BLaER1 treated with 17β-estradiol and CSF1 and Interleukin-3, amounts not matched to agents 10 nM and 100 nM (cell line): Measurements from ENCODE around the gene CSF3.
"Not testable (repeated sequence)": the region's sequence is repeated elsewhere in the genome, so short reads cannot be mapped to it uniquely, and the experiment has no call there.

Experiments
- H3K27ac ChIP-seq, 11 experiments: shearing (Covaris generic); formaldehyde crosslinking; 2 replicates each; pipeline ENCODE4 v1.8.1; 2022
- H3K27me3 ChIP-seq, 11 experiments: shearing (Covaris generic); formaldehyde crosslinking; 2 replicates each; pipeline ENCODE4 v1.8.1; 2022
- H3K36me3 ChIP-seq, 11 experiments: shearing (Covaris generic); formaldehyde crosslinking; 2 replicates each; pipeline ENCODE4 v1.8.1; 2022
- H3K4me1 ChIP-seq, 10 experiments: shearing (Covaris generic); formaldehyde crosslinking; 2 replicates each; pipeline ENCODE4 v1.8.1; 2022
- H3K4me2 ChIP-seq, 11 experiments: shearing (Covaris generic); formaldehyde crosslinking; 2 replicates each; pipeline ENCODE4 v1.8.1; 2022
- H3K4me3 ChIP-seq, 10 experiments: shearing (Covaris generic); formaldehyde crosslinking; 2 replicates each; pipeline ENCODE4 v1.8.1; 2022
- H3K9ac ChIP-seq, 11 experiments: shearing (Covaris generic); formaldehyde crosslinking; 2 replicates each; pipeline ENCODE4 v1.8.1; 2022
- H3K9me3 ChIP-seq, 11 experiments: shearing (Covaris generic); formaldehyde crosslinking; replicated peaks in 1 of 11; 2 replicates each; pipeline ENCODE4 v1.8.1; 2022
- H4K20me1 ChIP-seq, 11 experiments: shearing (Covaris generic); formaldehyde crosslinking; 2 replicates each; pipeline ENCODE4 v1.8.1; 2022
- Cebpa-rat ChIP-seq, 11 experiments: shearing (Covaris generic); IDR thresholded peaks; 2 replicates each; pipeline ENCODE4 v1.8.1; 2022

CSF3 gene

DNA sequence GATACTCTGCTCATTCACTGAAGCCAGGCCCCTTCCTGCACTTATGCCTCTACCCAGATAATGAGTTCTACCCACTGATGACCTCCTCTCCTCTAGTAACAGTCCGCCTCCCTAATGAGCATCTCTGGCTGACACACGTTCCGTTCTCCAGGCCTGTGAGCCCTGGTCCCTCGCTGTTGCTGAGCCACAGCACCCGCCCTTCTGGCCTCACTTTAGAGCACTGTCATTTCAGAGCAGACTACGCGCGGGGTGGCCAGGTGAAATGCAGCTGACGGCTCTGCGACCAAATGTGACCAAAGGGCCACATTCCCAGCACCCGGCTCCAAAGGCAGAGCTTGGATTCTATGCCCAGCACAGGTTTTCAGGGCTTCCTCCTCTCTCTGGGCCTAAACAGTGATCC is 20.8 kb upstream of the CSF3 start:
- Histone ChIP-seq H3K36me3 (peaks cover 89 to 100% (median 94%) of the 10 kb centered on the region in 11 experiments), H3K27ac (no peak overlapping the region), H3K4me2 (no peak overlapping the region), H3K4me3 (no peak overlapping the region), H3K27me3 (no peaks in the 10 kb centered on the region), H3K4me1 (peaks cover 0 to 10% (median 0%) of the 10 kb centered on the region in 10 experiments; a peak in 2 of 20 replicates), H3K9me3 (no peaks in the 10 kb centered on the region), H3K9ac (no peak overlapping the region), H4K20me1 (peaks cover 0 to 97% (median 68%) of the 10 kb centered on the region in 11 experiments; a peak in 19 of 22 replicates)
- TF ChIP-seq Cebpa-rat (IDR thresholded peaks at IDR 0.05) = no peak

DNA sequence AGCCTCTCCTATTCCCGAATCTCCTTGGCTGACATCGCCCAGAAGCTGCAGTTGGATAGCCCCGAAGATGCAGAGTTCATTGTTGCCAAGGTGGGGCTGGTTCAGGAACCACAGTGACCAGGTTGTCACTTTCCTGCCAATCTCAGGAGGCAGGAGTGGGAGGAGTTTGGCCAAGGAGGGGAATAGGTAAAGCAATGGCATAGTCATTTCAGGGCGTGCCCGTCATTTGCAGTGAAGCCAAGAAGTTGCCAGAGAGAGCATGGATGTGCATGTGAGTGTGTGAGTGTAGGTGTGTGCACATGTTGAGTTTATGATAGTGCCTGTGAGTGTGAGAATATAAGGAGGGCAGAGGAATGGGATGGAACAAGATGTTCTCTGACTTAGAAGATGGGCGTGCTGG is 19.8 kb upstream of the CSF3 start:
- Histone ChIP-seq H3K9ac (no peak overlapping the region), H3K27me3 (no peaks in the 10 kb centered on the region), H3K36me3 (peaks cover 79 to 90% (median 84%) of the 10 kb centered on the region in 11 experiments), H3K4me3 (no peak overlapping the region), H3K4me1 (peaks cover 0 to 10% (median 0%) of the 10 kb centered on the region in 10 experiments; a peak in 2 of 20 replicates), H4K20me1 (peaks cover 0 to 89% (median 63%) of the 10 kb centered on the region in 11 experiments; a peak in 19 of 22 replicates), H3K27ac (no peak overlapping the region), H3K4me2 (no peak overlapping the region), H3K9me3 (no peaks in the 10 kb centered on the region)
- TF ChIP-seq Cebpa-rat (IDR thresholded peaks at IDR 0.05) = no peak

DNA sequence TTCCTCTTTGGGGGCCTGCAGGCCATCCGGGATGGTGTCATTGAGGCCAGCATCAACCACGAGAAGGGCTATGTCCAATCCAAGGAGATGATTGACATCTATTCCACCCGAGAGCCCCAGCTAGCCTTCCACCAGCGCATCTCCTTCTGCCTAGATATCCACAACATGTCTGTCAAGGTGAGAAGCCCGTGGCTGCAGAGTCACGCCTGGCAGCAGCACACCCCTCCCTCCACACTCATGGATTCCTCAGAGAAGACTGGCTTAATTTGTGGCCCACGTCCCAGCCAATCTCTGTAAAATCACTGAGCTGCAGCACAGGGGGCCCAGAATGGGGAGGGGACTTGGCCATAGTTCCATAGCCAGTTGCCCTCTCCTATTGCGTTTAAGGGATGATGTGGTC is 19.1 kb upstream of the CSF3 start:
- peaks cover 72 to 83% (median 77%) of the 10 kb centered on the region in 11 experiments for H3K36me3 ChIP-seq
- H3K4me3 ChIP-seq = no peak overlapping the region
- H3K27ac ChIP-seq = no peak overlapping the region
- no peak for TF ChIP-seq Cebpa-rat (IDR thresholded peaks at IDR 0.05)
- peaks cover 0 to 10% (median 0%) of the 10 kb centered on the region in 10 experiments; a peak in 2 of 20 replicates for H3K4me1 ChIP-seq
- no peaks in the 10 kb centered on the region for H3K27me3 ChIP-seq
- no peak overlapping the region for H3K4me2 ChIP-seq
- 0 out of 22 replicates have a peak overlapping the region, but pooled peaks of 1 of the 11 experiments have one; percentile 1 for H3K9ac ChIP-seq
- H3K9me3 ChIP-seq = no peaks in the 10 kb centered on the region
- peaks cover 0 to 81% (median 56%) of the 10 kb centered on the region in 11 experiments; a peak in 18 of 22 replicates for H4K20me1 ChIP-seq

DNA sequence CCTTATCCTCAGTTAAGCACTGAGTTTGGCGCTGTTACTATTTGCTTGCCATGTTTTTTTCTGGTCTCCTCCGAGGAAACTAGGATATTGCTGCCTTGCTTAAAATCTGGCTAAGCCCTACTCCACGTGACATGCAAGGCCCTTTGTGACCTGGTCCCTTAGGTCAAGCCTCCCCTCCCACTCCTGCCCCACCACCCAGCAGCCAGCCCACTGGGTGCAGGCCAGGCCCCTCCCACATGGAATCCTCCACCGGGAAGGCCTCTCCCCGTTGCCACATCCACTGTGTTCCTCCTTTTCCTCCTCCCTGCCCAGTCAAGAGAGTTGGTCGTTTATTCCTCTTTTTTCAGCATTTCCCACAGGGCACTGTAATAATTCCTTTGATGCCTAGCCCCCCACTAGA is 18.4 kb upstream of the CSF3 start:
- H3K27ac ChIP-seq = no peak overlapping the region
- no peaks in the 10 kb centered on the region for H3K9me3 ChIP-seq
- no peak for TF ChIP-seq Cebpa-rat (IDR thresholded peaks at IDR 0.05)
- no peak overlapping the region for H3K4me3 ChIP-seq
- H3K36me3 ChIP-seq = peaks cover 66 to 76% (median 70%) of the 10 kb centered on the region in 11 experiments
- peaks cover 0 to 10% (median 0%) of the 10 kb centered on the region in 10 experiments; a peak in 2 of 20 replicates for H3K4me1 ChIP-seq
- no peaks in the 10 kb centered on the region for H3K27me3 ChIP-seq
- H3K9ac ChIP-seq = no peak overlapping the region
- no peak overlapping the region for H3K4me2 ChIP-seq
- peaks cover 0 to 75% (median 51%) of the 10 kb centered on the region in 11 experiments; a peak in 18 of 22 replicates for H4K20me1 ChIP-seq

DNA sequence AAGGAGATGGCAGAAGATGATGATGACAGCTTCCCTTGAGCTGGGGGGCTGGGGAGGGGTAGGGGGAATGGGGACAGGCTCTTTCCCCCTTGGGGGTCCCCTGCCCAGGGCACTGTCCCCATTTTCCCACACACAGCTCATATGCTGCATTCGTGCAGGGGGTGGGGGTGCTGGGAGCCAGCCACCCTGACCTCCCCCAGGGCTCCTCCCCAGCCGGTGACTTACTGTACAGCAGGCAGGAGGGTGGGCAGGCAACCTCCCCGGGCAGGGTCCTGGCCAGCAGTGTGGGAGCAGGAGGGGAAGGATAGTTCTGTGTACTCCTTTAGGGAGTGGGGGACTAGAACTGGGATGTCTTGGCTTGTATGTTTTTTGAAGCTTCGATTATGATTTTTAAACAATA is 17.7 kb upstream of the CSF3 start:
- Histone ChIP-seq H4K20me1 (peaks cover 0 to 68% (median 44%) of the 10 kb centered on the region in 11 experiments; a peak in 18 of 22 replicates), H3K4me3 (no peak overlapping the region), H3K4me2 (no peak overlapping the region), H3K9ac (no peak overlapping the region), H3K9me3 (no peaks in the 10 kb centered on the region), H3K27me3 (no peaks in the 10 kb centered on the region), H3K36me3 (peaks cover 58 to 69% (median 63%) of the 10 kb centered on the region in 11 experiments), H3K27ac (no peak overlapping the region), H3K4me1 (peaks cover 0 to 10% (median 0%) of the 10 kb centered on the region in 10 experiments; a peak in 2 of 20 replicates)
- no peak for TF ChIP-seq Cebpa-rat (IDR thresholded peaks at IDR 0.05)

DNA sequence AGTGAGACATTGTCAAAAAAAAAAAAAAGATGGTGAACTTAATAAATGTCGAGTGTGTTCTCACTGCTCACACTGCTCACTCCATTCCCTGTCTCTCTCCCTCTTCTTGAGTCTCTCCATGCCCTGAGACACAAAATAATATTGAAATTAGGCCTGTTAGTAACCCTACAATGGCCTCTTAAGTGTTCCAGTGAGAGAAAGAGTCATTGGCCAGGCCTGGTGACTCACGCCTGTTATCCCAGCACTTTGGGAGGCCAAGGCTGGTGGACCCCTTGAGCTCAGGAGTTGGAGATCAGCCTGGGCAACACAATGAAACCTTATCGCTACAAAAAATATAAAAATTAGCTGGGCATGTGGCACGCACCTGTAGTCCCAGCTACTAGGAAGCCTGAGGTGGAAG is 16.2 kb upstream of the CSF3 start:
- Histone ChIP-seq H3K36me3 (peaks cover 43 to 54% (median 48%) of the 10 kb centered on the region in 11 experiments), H3K9ac (no peak overlapping the region), H3K9me3 (no peaks in the 10 kb centered on the region), H3K27me3 (no peaks in the 10 kb centered on the region), H3K27ac (no peak overlapping the region), H3K4me2 (no peak overlapping the region), H3K4me3 (no peak overlapping the region), H3K4me1 (peaks cover 0 to 10% (median 0%) of the 10 kb centered on the region in 10 experiments; a peak in 2 of 20 replicates), H4K20me1 (peaks cover 0 to 52% (median 29%) of the 10 kb centered on the region in 11 experiments; a peak in 16 of 22 replicates)
- TF ChIP-seq Cebpa-rat (IDR thresholded peaks at IDR 0.05) = no peak

DNA sequence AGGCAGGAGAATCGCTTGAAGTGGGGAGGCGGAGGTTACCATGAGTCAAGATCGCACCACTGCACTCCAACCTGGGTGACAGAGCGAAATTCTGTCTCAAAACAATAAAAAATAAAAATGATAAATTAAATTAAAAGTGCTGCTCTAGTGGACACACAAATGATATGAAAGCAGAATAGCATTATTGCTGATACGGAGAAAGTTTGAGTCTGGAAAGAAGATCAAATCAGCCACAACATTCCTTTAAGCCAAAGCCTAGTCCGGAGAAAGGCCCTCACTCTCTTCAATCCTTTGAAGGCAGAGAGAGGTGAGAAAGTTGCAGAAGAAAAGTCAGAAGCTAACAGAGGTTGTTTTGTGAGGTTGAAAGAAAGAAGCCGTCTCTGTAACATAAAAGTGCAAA is 15.1 kb upstream of the CSF3 start:
- no peak overlapping the region for H3K9ac ChIP-seq

DNA sequence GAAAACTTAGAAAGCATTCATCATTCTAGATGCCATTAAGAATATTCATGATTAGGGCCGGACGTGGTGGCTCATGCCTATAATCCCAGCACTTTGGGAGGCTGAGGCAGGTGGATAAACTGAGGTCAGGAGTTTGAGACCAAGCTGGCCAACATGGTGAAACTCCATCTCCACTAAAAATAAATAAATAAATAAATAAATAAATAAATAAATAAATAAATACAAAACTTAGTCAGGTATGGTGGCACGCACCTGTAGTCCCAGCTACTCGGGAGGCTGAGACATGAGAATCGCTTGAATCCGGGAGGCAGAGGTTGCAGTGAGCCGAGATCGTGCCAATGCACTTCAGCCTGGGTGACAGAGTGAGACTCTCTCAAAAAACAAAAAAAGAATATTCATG is 13.9 kb upstream of the CSF3 start:
- not testable (repeated sequence) for H3K9me3 ChIP-seq, H3K4me3 ChIP-seq, H3K4me2 ChIP-seq, H3K4me1 ChIP-seq, H3K27me3 ChIP-seq, H3K9ac ChIP-seq, H3K27ac ChIP-seq
- Histone ChIP-seq H4K20me1 (peaks cover 0 to 30% (median 9%) of the 10 kb centered on the region in 11 experiments; a peak in 11 of 22 replicates), H3K36me3 (peaks cover 20 to 31% (median 25%) of the 10 kb centered on the region in 11 experiments)

More for the DNA sequence above, 15.1 kb upstream of the CSF3 start:
- Histone ChIP-seq H3K9me3 (no peaks in the 10 kb centered on the region), H3K4me3 (no peak overlapping the region), H3K27ac (no peak overlapping the region), H3K4me1 (peaks cover 0 to 10% (median 0%) of the 10 kb centered on the region in 10 experiments; a peak in 2 of 20 replicates), H3K36me3 (peaks cover 32 to 43% (median 37%) of the 10 kb centered on the region in 11 experiments), H4K20me1 (peaks cover 0 to 41% (median 18%) of the 10 kb centered on the region in 11 experiments; a peak in 14 of 22 replicates), H3K4me2 (no peak overlapping the region), H3K27me3 (no peaks in the 10 kb centered on the region)
- no peak for TF ChIP-seq Cebpa-rat (IDR thresholded peaks at IDR 0.05)

DNA sequence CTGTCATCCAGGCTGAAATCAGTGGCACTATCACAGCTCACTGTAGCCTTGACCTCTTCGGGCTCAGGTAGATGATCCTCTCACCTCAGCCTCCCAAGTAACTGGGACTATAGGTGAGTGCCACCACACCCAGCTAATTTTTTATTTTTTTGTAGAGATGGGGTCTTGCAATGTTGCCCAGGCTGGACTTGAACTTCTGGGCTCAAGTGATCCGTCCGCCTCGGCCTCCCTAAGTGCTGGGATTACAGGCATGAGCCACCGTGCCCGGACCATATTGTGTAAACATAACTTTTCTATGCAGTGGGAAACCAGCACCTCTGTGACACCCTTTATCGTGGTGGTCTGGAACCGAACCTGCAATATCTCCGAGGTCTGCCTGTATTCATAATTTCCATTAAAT is 11.2 kb upstream of the CSF3 start:
- no peak overlapping the region for H3K9ac ChIP-seq

DNA sequence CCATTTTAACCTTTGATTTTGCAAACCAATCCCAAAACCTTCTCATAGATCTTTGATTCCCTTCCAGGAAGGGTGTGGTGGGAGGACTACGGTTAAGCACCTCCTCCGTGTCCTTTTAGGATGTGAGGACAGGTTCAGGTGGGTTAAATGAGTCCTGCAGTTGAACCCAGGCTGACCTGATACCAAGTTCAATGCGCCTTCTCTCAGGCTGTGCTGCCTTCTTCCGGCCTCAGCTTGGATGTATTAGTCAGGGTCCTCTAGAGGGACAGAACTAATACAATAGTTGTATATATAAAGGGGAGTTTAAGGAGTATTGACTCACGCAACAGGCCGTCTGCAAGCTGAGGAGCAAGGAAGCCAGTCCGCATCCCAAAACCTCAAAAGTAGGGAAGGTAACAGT is 10.5 kb upstream of the CSF3 start:
- no peaks in the 10 kb centered on the region for H3K9me3 ChIP-seq
- no peaks in the 10 kb centered on the region for H3K36me3 ChIP-seq
- 0 out of 20 replicates have a peak, but pooled peaks cover 0 to 5% (median 0%) of the 10 kb centered on the region in 10 experiments for H3K4me1 ChIP-seq
- H4K20me1 ChIP-seq = no peaks in the 10 kb centered on the region
- no peak overlapping the region for H3K4me3 ChIP-seq
- H3K27me3 ChIP-seq = no peaks in the 10 kb centered on the region
- no peak overlapping the region for H3K4me2 ChIP-seq
- TF ChIP-seq Cebpa-rat (IDR thresholded peaks at IDR 0.05) = no peak
- H3K27ac ChIP-seq = no peak overlapping the region
- no peak overlapping the region for H3K9ac ChIP-seq

More for the DNA sequence above, 11.2 kb upstream of the CSF3 start:
- TF ChIP-seq Cebpa-rat (IDR thresholded peaks at IDR 0.05) = no peak
- Histone ChIP-seq H3K4me3 (no peak overlapping the region), H3K9me3 (no peaks in the 10 kb centered on the region), H4K20me1 (peaks cover 0 to 5% (median 0%) of the 10 kb centered on the region in 11 experiments; a peak in 2 of 22 replicates), H3K27me3 (no peaks in the 10 kb centered on the region), H3K27ac (no peak overlapping the region), H3K36me3 (peaks cover 0 to 3% (median 0%) of the 10 kb centered on the region in 11 experiments; a peak in 1 of 22 replicates), H3K4me2 (no peak overlapping the region), H3K4me1 (0 out of 20 replicates have a peak, but pooled peaks cover 0 to 5% (median 0%) of the 10 kb centered on the region in 10 experiments)
